PFSK-1 (cell line): ENCODE data around the gene MUC22.

Experiments used
- POLR2AphosphoS5 ChIP-seq: IDR thresholded peaks from 2 replicates; pipeline ENCODE4 v1.6.1; 2012; ENCODE audit warnings: low read depth, mild to moderate bottlenecking, control low read depth, low read length, moderate library complexity
- SIN3A ChIP-seq: IDR thresholded peaks from 2 replicates; pipeline ENCODE4 v1.6.1; 2012; ENCODE audit warnings: mild to moderate bottlenecking, low read length, moderate library complexity, borderline replicate concordance; ENCODE audit not compliant: insufficient read depth
- TAF1 ChIP-seq: IDR thresholded peaks from 2 replicates; pipeline ENCODE4 v1.6.1; 2012; ENCODE audit warnings: low read length, control low read depth, borderline replicate concordance; ENCODE audit not compliant: insufficient read depth
- TF ChIP-seq, protein P1 (sequence below), 2 experiments: IDR thresholded peaks; 2 replicates each; pipeline versions ENCODE4 v1.6.1 to v1.8.0; 2011 to 2012; ENCODE audit warnings: low read depth in 2 of 2, low read length in 2 of 2, control low read depth in 1 of 2, inconsistent platforms in 1 of 2, mild to moderate bottlenecking in 1 of 2, moderate library complexity in 1 of 2; ENCODE audit not compliant: insufficient read depth in 1 of 2

DNA sequence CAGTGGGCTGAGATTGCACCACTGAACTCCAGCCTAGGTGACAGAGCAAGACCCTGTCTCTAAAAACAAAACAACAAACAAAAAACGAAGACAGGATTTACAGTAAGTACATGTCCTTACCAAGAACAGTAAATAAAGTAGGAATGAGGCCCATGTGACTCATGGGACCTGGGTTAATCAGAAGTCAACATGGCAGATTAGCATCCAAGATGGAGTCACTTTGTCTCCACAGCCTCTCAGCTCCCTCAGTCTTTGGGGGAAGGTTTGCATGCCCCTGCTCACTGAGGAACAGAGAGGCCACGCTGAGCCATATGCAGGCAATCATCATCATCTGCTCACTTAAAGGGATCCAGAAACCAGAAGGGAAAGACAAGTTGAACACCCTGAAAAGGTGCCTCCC, 7.8 kb upstream of the MUC22 start:
- TF ChIP-seq POLR2AphosphoS5 (no peak), SIN3A (no peak), TAF1 (no peak)
- TF ChIP-seq, protein P1, sequence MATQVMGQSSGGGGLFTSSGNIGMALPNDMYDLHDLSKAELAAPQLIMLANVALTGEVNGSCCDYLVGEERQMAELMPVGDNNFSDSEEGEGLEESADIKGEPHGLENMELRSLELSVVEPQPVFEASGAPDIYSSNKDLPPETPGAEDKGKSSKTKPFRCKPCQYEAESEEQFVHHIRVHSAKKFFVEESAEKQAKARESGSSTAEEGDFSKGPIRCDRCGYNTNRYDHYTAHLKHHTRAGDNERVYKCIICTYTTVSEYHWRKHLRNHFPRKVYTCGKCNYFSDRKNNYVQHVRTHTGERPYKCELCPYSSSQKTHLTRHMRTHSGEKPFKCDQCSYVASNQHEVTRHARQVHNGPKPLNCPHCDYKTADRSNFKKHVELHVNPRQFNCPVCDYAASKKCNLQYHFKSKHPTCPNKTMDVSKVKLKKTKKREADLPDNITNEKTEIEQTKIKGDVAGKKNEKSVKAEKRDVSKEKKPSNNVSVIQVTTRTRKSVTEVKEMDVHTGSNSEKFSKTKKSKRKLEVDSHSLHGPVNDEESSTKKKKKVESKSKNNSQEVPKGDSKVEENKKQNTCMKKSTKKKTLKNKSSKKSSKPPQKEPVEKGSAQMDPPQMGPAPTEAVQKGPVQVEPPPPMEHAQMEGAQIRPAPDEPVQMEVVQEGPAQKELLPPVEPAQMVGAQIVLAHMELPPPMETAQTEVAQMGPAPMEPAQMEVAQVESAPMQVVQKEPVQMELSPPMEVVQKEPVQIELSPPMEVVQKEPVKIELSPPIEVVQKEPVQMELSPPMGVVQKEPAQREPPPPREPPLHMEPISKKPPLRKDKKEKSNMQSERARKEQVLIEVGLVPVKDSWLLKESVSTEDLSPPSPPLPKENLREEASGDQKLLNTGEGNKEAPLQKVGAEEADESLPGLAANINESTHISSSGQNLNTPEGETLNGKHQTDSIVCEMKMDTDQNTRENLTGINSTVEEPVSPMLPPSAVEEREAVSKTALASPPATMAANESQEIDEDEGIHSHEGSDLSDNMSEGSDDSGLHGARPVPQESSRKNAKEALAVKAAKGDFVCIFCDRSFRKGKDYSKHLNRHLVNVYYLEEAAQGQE (IDR thresholded peaks at IDR 0.05; ENCODE audit: insufficient read depth in 1 of 2, low read depth in 2 of 2, low read length in 2 of 2) = no peak
